ENCODE results near the gene TARBP2. TPM values are rescaled to one million over a fixed set of nuclear protein-coding genes. Genes with fewer than 3 reads are reported as not detected.

The TARBP2 gene
- total RNA-seq, 1 donor from 2014 or later = 10.9 TPM

DNA sequence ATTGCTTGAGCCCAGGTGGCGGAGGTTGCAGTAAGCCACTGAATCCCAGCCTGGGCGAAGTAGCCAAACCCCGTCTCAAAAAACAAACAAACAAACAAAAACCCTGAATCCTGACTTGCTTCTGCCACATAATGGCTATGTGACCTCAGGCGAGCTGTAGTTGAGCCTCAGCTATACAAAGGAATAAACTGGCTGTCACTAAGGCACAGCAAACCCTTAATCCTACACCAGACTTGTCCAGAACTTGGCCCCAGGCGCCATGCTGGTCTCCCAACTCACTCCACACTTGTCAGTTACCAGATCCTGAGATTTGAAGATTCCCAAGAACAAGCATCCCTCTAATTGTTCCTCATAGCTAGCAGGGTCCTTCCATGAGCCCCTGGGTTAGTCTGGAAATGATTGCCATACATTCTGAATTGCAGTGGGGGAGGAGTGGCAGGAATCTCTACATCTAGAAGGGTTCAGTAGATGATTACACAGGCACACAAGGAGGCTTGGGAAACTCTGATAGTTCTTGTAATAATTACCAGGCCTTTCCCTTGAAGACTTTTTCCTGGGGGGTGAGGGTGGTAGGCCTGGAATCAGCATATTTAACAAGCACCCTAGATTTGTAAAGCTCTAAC, 11.7 kb upstream of the TARBP2 start:
- intact Hi-C loops (cut with DNase I) = no loop called here
- no peak for DNase-seq (ENCODE audit: missing footprints)
- no peak for ATAC-seq

DNA sequence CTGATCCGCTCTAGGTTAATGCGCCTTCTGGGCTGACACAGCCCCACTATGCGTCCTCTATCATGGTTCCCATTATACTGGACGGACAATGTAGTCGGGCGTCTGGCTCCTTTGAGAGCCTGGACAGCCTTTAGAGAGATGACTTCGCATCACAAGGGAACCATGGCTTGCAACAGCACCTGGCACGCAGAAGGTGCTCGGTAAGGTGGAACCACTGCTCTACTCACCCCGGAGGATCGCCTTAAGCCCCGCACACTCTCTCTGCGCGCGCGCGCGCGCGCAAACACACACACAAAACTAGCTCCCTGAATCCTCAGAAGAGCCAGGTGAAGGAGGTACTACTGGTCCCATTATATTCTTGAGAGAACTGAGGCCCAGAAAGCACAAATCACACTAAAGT, 8.9 kb upstream of the TARBP2 start:
- intact Hi-C loops (cut with DNase I) = no loop called here
- ATAC-seq (no peak), DNase-seq (ENCODE audit: missing footprints) (no peak)

DNA sequence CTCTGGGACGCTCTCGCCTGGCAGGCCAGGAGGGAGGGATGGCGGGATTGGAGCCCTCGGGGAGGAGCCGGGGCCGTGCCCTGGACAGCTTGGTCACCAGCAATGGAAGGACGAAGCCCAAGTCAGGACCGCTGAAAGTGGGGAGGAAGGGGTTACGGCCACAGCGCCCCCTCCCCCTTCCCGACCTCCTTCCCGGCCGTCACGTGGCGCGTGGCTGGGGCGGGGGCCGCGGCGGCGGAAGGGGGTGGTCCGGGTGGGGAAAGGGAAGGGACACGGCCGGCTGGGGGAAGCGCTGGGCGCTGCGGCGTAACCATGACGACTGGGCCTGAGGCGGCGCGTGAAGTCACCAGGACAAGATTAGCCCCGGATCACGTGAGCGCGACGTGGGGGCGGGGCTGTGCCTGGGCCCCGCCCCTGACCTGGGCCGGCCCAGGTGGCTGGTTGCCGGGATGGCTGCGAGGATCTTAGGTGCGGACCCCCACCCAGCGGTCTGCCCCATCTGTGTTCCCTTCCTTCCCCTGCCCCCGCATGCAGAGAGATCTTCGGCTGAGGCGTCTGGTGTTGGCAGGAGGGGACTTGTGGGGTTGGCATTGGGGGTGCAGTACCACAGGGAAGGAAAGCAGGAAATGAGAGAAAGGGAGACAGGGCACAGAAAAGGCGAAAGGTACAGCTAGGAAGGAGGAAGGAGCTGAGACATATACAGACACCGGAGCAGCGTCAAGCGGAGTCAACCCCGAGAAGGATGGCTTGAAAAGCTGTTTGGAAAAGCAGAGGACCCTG, 8.1 kb upstream of the TARBP2 start:
- ATAC-seq = peak; percentile 92
- intact Hi-C loops (cut with DNase I) = no loop called here
- DNase-seq (ENCODE audit: missing footprints) = peak; percentile 97

DNA sequence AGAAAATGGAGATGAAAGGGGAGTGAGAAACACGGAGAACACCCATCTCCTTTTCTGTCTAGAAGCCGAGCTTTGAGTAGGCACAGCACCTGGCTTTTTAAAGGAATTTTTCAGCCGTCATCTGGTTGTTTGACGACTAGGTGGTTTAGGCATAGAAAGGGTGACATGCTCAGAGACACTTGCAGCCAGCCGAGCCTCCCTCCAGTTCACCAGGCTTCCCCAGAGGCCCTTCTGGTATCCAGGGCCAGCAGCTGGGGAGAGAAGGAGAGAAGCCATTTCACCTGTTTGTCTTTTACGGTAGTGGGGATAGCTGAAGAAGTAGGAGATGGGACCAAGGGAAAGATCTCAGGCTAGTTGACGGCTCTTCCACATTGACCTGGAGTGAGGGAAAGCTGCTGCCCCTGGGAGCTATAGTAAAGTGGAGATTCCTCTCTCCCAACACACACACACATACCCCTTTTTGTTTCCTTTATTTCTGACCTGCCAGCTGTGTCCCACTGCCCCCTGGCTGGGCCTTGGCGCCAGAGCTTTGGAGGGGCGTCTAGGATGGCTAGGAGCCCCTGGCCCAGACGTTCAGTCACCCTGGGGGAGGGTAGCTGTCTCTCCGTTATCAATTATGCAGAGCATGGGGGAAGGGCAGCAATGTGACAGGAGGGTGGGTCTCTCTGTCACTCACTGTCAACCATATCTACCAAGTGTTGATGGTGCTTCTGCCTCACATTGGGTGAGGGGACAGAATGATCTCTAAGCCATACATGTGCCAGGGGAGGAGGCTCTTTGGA, 7.3 kb upstream of the TARBP2 start:
- no peak for ATAC-seq
- intact Hi-C loops (cut with DNase I) = no loop called here

DNA sequence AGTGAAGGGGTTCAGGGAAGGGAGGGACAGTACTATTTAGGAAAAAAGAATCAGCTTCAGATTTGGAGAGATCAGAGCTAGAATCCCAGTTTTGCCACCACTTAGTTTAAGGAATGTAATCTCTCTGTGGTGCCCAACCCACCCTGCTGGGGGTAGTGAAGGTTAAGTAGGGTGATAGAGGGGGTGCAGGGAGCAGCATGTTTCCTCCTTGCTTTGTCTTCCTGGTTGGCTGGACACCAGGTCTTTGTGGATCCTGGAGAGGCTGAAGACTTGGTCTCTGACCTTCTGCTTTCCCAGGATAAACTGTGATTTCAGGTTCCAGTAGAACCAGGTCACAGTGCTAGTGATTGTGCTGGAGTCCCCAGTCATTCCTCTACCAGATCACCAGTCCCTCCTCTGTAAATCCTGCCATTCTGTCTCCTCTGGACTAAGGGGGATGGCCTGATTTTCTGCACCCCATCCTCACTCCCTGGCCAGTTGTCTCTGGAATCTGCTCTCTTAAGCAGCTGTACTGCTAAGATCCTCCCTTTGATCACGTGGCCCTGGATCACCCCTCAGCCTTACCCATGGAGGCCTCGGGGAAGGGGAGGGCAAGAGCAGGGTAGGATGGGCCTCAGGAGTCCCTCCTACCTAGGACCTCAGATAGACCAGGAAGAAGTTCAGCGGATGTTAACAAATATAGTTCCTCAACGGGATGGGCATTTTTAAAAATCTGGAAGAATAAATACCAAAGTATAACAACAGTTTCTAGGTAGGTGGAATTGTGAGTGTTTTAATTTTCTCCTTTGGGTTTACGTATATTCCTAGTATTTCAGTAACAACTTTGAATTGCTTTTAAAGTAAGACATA, 5.0 kb upstream of the TARBP2 start:
- intact Hi-C loops (cut with DNase I) = no loop called here
- ATAC-seq (no peak), DNase-seq (ENCODE audit: missing footprints) (no peak)

More for the DNA sequence above, 7.3 kb upstream of the TARBP2 start:
- no peak for DNase-seq (ENCODE audit: missing footprints)

DNA sequence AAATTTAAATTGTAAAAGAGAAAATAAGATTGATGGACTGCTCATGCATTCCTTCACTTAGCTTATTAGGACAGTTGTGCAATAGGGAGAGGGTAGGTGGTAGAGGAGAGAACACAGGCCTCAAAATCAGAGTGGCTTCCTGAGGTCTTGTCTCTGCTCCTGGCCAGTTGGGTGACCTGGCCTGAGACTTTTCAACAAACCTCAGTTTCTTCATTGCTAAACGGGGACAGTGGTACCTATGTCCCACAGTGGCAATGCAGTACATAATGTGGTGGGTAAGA, 4.4 kb upstream of the TARBP2 start:
- DNase-seq (ENCODE audit: missing footprints) (no peak), ATAC-seq (no peak)
- intact Hi-C loops (cut with DNase I) = no loop called here

DNA sequence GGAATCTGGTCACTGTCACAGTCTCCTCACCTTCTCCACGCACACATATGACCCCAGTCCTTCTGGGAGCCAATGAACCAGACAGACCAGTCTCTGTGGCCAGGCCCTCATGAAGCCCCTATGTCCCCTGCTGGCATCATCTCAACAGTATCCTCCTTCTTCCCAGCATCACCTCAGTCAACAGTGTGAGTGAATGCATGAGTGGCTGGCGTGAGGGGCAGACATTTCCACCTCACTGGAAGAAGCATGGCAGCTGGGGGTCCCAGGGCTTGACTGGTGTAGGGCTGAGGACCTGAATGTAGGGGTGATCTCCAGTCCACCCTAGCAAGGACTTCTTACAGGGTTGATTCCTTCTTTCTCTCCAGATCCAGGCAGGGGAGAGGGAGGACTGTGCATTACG, 3.6 kb upstream of the TARBP2 start:
- intact Hi-C loops (cut with DNase I) = no loop called here
- DNase-seq (ENCODE audit: missing footprints) (no peak), ATAC-seq (no peak)

DNA sequence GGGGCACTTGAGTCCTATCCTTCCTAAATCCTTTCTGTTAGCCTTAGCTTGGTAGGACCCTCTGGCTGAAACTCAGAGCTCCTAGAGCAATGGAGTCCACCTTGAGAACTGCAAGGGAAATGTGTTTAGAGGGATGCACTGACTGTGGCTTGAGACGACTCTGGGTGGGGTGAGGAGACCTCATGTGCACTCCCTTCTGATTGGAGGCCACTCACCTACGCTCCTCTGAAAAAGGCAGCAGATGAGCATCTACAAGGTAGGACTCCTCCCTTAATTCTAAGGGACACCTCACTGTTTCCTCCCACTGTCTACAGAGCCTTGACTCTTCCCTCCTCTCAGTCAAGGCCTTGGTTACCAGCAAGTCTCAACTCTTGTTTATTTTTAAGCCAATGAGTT, 2.9 kb upstream of the TARBP2 start:
- DNase-seq (ENCODE audit: missing footprints) (no peak), ATAC-seq (no peak)
- intact Hi-C loops (cut with DNase I) = no loop called here

DNA sequence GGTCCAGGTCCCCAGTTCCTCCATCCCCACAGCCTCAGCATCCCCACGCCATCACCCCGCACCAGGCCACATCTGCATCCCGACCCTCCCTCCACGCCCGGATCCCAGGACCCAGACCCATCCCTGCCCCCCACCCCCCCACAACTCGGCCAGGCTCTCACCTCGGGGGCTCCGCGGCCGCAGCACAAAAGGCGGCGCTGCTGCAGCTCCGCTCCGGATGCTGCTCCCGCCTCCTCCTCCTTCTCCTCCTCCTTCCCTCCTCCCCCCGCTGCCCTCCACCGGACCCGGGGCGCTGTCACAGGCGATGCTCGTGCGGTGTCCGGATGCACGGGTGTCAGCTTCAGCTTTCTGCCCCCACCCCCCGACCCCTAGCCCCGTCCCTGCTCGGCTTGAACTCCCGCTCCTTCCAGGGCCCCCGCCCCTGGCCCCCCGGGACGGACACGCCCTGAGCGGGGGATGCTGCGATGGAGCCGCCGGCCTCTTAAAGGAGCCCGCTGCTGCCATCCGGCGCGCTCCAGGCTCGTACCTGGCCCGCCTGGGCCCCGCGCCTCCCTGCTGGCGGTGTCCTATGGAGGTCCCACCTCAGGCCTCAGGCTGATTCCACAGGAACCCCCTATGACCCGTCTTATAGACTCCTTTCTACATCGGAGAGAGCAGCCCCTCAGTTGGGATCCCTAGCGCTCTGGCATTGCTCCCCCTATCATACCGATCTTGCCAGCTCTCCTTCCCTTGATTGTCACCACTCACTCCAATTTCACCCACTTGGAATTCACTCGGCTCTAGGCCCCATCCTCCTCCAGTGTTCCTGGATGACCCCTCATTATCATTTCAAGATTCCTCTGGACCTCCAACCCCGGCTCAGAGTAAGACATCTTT, 1.6 kb upstream of the TARBP2 start, which contains the start of gene MAP3K12:
MAP3K12 (minus strand) TSS at position 193 of the 876 bp plus-strand sequence. CDS start 12,067 bp downstream, outside the sequence.
- ATAC-seq = peak; percentile 7
- intact Hi-C loops (cut with DNase I) = loop anchor here (5.0 kb wide), 1 partner anchor 47 kb away; the partner anchor contains the start of gene PCBP2

DNA sequence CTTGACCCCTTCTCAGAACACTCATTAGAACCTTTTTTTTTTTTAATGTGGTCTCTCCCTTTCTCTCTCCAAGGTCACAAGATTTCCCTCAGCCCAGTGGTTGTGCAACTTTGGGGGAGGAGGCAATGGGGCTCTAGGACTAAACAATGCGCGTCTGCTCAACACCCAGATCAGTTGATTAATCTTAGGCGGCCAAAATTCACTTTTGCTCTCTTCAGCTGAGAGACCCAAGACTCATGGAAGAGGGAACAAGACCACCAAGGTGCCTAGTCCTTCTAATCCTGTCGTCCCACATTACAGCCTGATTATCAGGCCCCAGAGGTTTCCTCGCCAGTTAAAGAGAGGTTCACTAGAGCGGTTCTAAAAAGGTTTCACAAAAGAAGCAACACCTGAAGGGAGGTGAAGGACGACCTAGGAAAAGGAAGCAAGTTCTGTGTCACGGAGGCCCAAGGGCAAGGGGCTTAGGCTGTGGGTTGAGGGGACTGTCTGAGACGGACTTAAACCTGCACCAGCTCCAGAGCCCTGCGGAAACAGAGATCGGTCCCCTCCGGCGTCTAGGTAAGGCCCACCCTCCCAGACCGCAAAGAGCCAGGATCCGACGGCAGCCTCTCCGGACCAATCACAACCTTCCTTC, 824 bp upstream of the TARBP2 start:
- DNase-seq (ENCODE audit: missing footprints) (no peak), ATAC-seq (peak; percentile 8)
- intact Hi-C loops (cut with DNase I) = loop anchor here (5.0 kb wide), 1 partner anchor 48 kb away; the partner anchor contains the start of gene PCBP2

More for the DNA sequence above, 1.6 kb upstream of the TARBP2 start, which contains the start of gene MAP3K12:
- DNase-seq (ENCODE audit: missing footprints) = peak; percentile 84

DNA sequence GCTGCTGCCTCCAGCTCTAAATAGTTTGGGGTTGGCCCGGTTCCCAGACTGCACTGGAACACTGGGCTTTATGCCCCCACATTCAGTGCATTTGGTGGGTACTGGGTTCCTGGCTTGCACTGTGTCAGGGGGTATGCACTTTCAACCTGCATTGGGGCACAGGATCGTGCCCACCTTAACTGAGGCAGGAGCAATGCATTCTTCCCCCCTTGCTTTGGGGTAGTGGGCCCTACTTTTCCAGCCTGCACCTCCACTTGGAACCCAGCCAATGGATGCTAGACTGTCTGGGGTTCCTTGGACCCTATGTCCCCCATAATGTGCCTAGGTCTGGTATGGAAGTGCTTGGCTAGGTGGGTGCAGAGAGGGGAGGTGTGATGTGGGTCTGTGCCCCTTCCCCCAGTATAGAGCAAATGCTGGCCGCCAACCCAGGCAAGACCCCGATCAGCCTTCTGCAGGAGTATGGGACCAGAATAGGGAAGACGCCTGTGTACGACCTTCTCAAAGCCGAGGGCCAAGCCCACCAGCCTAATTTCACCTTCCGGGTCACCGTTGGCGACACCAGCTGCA, 615 bp downstream of the TARBP2 start:
- no peak for DNase-seq (ENCODE audit: missing footprints)
- intact Hi-C loops (cut with DNase I) = loop anchor here (5.0 kb wide), 1 partner anchor 49 kb away; the partner anchor contains the start of gene PCBP2

DNA sequence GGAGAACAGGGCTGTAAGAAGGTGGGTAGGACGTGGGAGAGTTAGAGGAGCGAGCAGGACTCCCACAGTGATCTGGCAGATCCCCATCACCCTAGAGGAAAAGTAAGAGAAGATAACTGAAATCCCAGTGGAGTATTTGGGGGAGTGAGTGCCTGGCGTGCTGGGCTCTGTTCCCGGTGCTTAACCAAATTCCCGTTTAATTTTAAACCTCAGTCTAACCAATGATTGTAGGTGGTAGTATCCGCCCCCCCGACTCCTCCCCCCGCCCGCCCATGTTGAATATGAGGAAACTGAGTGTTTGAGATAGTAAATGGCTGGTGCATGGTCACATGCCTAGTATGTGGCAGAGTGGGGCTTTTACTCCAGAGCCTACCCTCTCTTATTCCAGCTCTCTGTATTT, 1.2 kb downstream of the TARBP2 start:
- ATAC-seq (no peak), DNase-seq (ENCODE audit: missing footprints) (no peak)
- intact Hi-C loops (cut with DNase I) = loop anchor here (5.0 kb wide), 1 partner anchor 50 kb away; the partner anchor contains the start of gene PCBP2

More for the DNA sequence above, 615 bp downstream of the TARBP2 start:
- no peak for ATAC-seq

DNA sequence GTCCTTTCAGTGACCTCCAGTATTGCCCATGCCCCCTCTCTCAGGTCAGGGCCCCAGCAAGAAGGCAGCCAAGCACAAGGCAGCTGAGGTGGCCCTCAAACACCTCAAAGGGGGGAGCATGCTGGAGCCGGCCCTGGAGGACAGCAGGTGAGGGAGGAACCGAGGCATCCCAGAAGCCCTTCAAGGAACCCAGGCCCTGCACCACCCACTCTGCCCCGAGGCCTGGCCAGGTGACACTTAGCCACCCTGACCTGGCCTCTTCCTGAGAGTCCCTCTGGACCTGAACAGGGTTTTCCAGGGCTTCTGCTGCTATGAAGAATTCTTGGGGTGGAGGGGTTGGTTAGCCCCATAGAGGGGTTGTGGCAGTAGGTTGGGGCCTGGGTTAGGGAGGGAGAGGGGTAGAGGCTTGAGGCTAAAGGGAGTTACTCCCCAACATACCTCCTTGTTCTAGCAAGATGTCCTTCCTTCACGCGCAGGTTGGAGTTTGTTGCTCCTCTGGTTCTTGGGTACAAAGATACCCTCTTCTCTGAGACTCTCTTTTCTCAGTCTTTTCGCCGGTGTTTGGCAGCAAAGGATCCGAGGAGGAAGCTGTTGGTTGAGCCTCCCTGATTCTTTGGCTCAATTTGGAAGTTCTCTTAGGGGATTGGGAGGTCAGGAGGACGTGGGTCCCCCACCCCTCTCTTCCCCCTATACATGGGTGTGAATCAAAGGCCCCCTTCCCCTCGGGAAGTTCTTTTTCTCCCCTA, 2.1 kb downstream of the TARBP2 start:
- ATAC-seq = no peak
- intact Hi-C loops (cut with DNase I) = loop anchor here (5.0 kb wide), 1 partner anchor 51 kb away; the partner anchor contains the start of gene PCBP2
- no peak for DNase-seq (ENCODE audit: missing footprints)

DNA sequence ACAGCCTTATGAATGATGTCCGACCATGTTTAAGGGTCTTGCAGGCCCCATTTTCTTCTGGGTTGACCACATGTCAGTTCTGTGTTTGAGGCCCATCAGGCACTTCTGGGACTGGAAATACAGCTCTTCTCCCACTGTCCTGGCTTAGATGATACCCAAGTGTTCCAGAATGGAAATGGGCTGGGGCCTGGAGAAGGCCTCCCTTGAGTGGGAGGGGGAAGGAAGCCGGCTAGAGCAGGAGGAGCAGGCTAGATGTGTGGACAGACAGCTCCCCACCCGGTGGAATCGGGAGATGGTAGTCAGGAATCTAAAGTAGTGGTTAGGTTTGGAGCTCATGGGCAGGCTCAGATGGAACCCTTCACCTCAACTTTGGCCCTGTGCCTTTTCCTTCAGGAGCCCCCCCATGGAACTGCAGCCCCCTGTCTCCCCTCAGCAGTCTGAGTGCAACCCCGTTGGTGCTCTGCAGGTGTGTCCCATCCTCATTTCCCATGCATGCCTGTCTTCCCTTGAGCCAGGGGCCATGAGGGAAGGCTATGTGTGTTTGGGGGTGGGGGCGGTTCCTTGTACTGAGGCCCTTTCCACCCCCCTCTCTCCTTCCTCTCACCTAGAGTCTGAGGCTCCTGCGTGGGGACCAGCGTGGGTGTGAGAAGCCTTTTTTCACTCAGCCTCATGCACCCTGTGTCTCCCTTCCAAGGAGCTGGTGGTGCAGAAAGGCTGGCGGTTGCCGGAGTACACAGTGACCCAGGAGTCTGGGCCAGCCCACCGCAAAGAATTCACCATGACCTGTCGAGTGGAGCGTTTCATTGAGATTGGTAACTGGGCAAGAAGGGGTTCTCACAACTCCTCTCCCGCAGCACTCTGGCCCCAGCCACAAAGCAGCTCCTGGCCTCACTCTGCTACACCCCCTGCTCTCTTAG, 3.2 kb downstream of the TARBP2 start:
- ATAC-seq (no peak), DNase-seq (ENCODE audit: missing footprints) (no peak)
- intact Hi-C loops (cut with DNase I) = loop anchor here (5.0 kb wide), 1 partner anchor 52 kb away; the partner anchor contains the start of gene PCBP2

DNA sequence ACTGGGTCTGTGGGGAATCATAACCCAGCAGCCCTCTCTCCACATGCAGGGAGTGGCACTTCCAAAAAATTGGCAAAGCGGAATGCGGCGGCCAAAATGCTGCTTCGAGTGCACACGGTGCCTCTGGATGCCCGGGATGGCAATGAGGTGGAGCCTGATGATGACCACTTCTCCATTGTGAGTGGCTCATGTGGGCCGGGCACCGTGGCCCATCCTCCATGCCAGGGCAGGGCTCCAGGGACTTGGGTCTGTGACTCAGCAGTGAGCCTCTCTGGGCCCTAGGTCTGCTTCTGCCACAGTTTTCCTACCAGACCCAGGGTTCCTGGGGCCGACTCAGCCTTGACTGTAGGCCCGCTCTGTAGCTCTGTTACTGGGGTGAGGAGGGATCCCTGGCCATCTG, 4.0 kb downstream of the TARBP2 start:
- ATAC-seq (no peak), DNase-seq (ENCODE audit: missing footprints) (no peak)
- intact Hi-C loops (cut with DNase I) = no loop called here

Measured in Right ventricle myocardium inferior (tissue), 1 donor.